ENCODE data around the gene ALDH1A1. TPM values are rescaled to one million over a fixed set of nuclear protein-coding genes. Genes with fewer than 3 reads are reported as not detected.

ALDH1A1 gene
- total RNA-seq, 1 donor from 2014 or later = 6.2 TPM

- intact Hi-C loops (cut with DNase I) = no loop called here
- no peak for DNase-seq (ENCODE audit: low spot score)
These were observed 27.0 kb downstream of the ALDH1A1 start for GRCh38 chr9:72925891-72926290.

DNA sequence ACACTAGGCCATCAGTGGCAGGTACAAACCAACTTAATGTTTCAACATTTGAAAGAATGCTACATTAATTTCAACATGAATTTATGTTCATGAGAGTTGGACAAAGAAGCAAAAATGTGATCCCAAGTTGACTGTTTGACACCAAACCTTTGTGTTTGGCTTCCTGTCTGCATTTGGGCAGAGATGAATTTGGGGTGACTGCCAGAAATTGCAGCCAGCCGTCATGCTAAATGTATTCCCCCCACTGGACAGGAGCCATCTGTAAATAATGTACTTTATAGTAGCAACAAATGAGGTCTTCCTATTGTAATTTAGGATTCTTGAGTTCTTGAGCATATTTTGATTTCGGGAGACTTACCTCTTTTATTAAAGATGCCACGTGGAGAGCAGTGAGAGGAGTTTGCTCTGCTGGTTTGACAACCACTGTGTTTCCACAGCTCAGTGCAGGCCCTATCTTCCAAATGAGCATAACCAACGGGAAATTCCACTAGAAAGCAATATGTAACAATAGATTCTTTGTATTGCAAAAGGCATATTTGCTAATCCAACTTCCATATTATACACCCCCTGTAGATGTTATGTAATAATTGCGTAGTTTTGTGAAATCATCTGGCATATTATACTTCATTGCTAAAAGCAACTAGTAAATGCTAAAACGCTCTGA is 27.6 kb downstream of the ALDH1A1 start:
- intact Hi-C loops (cut with DNase I) = no loop called here
- DNase-seq (ENCODE audit: low spot score) = no peak

DNA sequence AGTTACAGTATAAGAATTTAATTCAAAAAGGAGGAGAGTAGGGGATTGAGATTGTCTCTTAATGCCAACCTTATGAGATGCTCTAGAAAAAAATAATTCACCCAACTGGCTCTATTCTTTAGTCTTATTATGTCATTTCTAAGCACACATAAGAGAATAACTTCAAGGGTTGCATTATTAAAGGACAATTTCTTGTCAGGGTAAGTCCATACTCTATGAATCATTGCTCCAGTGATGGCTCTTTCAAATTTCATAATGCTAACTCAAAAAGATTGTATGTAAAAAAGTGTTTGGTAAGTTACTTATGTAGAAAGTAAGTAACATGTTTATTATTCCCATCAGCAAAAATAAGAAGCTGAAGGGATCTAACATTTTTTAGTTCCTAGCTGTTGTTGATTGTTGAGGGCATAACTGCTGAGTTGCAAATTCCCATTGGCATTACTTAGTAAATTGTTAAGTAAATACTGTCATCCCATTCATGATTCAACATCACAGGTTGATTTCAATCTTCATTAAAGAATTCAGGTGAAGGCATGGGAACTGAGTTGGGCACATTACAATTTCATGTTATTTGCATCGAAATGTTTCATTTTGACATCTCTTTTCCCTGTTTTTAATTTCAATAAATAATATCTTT is 28.6 kb downstream of the ALDH1A1 start:
- no peak for DNase-seq (ENCODE audit: low spot score)
- intact Hi-C loops (cut with DNase I) = no loop called here

DNA sequence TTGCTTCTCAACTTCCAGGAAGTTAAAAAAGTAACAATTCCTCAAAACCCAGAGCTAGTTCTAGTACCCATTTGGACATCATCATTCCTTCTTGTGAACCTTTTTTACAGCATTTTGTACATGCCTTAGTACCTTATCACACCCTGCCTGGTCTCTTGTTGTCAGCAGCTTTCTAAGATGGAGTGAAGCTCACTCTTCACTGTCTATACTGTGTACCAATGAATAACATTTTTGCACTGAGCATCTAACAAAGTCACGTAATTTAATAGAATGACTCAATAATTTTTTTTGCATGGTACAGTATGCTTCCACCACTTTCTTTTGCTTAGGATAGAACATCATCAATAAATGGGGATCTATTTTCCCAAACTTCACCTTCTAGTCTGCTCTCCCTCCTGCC is 29.8 kb downstream of the ALDH1A1 start:
- intact Hi-C loops (cut with DNase I) = no loop called here
- DNase-seq (ENCODE audit: low spot score) = no peak

DNA sequence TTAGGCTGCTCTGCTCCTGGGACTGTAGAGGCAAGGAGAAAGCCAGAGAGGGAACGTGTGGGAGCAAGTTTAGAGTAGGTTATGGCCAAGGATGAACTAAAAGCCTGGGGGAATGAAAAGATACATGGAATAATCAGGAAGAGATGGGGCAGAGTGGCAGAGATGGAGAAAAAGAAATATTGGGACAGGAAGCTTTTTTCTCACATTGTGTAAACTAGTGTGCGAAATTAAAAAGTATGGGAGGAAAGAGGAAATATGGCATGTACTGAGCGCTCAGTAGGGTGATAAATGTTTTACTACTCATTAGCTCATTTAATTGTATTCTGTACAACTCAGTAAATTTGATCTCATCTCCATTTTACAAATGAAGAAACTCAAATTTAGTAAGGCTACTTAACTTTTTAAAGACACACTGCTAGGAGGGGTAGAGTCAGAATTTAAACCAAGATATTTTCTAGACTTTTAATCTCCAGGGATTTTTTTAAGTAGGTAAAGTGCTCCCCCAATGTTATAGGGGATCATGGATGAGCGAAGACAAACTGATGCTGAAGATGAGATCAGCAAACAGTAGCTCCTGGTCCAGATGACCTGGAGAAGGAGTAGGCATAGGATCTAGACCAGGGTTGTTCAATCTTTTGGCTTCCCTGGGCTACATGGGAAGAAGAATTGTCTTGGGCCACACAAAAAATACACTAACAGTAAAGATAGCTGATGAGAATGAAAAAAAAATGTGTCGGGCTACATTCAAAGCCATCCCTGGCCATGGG is 30.8 kb downstream of the ALDH1A1 start:
- intact Hi-C loops (cut with DNase I) = no loop called here
- DNase-seq (ENCODE audit: low spot score) = no peak

DNA sequence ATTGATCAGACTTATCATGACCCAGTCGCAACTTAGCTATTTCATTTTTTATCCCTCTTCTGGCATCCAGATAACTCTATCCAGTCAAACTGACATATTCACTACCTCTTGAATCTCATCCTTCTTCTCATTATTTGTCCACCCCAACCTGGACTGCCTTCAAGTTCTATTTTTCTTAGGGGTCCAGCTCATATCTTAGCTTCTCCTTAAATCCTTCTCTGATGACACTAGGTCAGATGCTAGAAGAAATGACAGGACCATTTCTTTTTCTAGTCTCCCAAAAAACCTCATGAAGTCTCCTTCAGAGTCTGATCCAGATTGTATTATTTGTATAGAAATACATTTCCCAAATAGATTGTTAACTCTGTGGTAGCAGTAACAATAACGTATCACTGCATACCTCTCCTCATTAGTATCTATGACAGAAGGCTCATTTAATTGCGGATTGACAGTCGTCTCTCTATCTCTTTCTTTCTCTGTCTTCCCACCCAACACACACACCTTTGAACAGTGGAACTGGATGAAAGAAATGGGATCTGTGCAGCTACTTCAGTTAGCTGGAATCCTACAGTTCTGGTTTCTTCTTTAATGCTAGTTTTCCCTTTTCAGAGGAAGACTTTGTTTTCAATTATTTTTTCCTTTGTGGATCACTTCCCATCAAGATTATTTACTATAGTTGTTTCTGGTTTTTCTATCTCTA is 33.5 kb downstream of the ALDH1A1 start:
- intact Hi-C loops (cut with DNase I) = no loop called here

GRCh38 chr9:72917892-72918509 is 34.9 kb downstream of the ALDH1A1 start:
- intact Hi-C loops (cut with DNase I) = no loop called here
- no peak for DNase-seq (ENCODE audit: low spot score)

More for the DNA sequence above, 33.5 kb downstream of the ALDH1A1 start:
- DNase-seq (ENCODE audit: low spot score) = no peak

GRCh38 chr9:72915659-72916058 is 37.2 kb downstream of the ALDH1A1 start:
- DNase-seq (ENCODE audit: low spot score) = no peak
- intact Hi-C loops (cut with DNase I) = no loop called here

GRCh38 chr9:72914750-72915149 is 38.1 kb downstream of the ALDH1A1 start:
- no peak for DNase-seq (ENCODE audit: low spot score)
- intact Hi-C loops (cut with DNase I) = no loop called here

DNA sequence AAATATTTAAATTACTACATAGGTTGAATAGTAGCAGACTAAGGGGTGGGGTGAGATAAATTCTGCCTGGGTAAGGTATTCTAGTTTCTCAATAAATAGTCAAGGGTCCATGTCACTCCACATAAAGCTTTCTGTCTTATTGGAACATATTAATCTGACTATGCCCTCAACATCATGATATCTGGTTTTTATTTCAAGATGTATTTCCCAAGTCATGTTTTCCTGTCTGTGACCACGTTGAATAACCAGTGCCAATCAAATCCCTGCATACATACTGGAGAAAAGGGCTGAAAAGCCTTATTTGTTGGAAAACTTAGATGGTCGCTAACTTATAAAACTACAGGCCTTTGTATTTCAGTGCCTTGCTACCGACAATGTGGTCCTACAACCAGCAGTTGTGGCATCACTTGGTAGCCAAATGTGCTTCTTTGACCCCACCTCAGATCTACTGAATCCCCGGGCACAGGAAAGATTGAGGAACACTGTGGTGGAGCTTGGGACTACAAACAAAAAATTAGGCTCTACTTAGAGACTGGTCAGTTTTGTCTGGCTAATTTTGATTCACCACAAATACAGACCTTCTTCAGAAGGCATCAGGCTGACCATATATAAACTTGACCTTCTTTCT is 39.4 kb downstream of the ALDH1A1 start:
- no peak for DNase-seq (ENCODE audit: low spot score)
- intact Hi-C loops (cut with DNase I) = no loop called here

DNA sequence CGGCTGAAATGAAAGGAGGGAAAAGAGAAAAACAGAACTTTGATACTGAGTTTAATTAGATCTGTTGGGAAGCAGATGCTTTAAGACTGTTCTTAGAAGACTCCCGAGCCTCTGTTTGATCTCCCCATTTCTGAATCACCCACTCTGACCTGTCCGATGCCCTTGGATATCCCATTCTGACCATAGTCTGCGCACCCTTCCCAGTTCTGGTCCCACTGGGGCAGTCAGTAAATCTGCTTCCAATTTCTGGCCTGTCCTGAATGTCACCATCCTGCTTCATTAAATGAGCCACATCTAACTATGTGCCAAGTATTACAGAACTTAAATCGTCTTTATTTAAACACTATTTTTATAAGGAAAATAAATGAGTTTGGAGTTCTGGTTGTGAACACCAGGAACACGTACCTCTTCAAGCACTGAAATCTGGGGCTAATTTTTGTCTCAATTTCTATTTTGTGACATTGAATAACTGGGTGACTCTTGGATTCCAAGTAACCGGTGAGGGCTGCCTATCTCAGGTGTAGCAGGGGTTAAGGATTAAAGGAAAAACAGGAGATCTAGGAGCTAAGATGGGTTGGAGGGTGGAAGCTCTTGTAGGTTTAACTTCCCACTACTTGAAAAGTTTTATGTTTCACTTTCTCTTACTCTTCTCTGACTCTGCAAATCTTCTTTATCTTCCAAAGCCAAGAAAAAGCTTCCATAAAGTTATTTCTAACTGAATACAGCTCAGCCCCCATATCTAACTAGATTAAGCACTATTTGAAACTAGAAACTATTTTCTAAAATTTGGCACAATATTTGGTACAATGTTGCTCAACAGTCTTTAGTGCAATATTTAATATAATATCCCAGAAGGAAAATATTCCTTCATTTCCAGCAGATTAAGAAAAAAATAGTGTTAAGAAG is 40.1 kb downstream of the ALDH1A1 start:
- intact Hi-C loops (cut with DNase I) = no loop called here
- DNase-seq (ENCODE audit: low spot score) = no peak

DNA sequence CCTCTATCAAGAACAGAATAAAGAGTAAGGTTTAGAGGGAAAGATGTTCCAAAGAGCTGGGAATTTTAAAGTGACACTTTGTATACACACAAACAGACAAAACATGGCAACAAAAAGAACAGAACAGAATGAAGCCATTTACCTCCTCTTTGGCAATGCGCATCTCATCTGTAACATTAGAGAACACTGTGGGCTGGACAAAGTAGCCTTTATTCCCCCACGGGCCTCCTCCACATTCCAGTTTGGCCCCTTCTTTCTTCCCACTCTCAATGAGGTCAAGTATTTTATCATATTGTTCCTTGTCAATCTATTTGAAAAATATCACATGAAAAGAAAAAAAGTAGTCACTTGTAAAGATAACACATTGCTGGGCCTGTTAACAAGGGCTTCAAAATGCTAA is 41.0 kb downstream of the ALDH1A1 start:
- intact Hi-C loops (cut with DNase I) = no loop called here
- DNase-seq (ENCODE audit: low spot score) = no peak

DNA sequence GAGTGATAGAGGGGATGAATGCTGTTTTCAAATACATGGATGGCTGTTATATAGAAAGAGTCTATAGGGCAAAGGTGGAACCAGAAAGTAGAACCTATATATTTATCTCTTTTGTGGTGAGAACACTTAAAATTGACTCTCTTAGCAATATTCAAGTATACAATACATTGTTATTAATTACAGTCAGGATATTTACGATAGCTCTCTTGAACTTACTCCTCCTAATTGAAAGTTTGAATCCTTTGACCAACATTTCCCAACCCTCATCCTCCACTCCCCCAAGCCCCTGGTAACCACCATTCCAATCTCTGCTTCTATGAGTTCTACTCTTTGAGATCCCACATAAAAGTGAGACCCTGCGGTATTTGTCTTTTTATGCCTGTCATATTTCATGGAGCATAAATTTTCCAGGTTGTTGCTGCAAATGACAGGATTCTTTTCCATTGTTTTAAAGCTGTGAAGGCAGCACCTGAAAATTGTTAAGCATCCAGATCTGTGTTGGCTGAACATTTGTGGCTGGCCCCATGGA is 41.5 kb downstream of the ALDH1A1 start:
- DNase-seq (ENCODE audit: low spot score) = no peak
- intact Hi-C loops (cut with DNase I) = no loop called here

DNA sequence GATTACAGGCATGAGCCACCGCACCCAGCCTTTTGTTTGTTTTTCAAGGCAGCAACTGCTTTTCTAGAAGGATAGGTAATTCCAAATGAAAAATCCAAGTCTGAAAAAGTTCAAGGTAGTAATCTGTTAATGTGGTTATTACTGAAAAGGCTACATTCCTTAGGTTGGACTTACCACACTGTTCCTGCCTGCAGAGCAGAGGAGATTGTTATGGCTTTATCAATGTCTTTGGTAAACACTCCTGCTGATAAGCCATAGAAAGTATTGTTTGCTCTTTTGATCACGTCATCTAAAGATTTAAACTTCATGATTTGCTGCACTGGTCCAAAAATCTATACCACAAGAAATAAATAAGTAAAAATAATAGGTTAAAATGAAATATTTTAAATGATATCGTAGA is 43.4 kb downstream of the ALDH1A1 start:
- intact Hi-C loops (cut with DNase I) = no loop called here
- no peak for DNase-seq (ENCODE audit: low spot score)

GRCh38 chr9:72907421-72907820 is 45.4 kb downstream of the ALDH1A1 start:
- DNase-seq (ENCODE audit: low spot score) = no peak
- intact Hi-C loops (cut with DNase I) = no loop called here

DNA sequence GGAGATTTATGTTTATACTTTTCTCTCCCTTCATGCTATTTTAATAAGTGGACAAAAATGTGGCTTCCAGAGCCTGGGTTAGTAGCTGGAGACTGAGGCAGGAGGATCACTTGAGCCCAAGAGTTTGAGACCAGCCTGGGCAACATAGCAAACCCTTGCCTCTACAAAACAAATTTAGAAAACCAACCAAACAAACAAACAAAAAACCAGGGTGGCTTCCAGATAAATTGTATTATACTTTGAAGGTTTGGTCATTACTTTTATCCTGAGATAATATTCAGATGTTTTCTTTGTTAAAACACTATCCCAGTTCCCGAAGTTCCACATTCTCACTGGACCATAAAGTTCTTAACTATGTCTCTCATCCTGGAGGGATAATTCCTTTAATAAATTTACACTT is 46.0 kb downstream of the ALDH1A1 start:
- intact Hi-C loops (cut with DNase I) = no loop called here

DNA sequence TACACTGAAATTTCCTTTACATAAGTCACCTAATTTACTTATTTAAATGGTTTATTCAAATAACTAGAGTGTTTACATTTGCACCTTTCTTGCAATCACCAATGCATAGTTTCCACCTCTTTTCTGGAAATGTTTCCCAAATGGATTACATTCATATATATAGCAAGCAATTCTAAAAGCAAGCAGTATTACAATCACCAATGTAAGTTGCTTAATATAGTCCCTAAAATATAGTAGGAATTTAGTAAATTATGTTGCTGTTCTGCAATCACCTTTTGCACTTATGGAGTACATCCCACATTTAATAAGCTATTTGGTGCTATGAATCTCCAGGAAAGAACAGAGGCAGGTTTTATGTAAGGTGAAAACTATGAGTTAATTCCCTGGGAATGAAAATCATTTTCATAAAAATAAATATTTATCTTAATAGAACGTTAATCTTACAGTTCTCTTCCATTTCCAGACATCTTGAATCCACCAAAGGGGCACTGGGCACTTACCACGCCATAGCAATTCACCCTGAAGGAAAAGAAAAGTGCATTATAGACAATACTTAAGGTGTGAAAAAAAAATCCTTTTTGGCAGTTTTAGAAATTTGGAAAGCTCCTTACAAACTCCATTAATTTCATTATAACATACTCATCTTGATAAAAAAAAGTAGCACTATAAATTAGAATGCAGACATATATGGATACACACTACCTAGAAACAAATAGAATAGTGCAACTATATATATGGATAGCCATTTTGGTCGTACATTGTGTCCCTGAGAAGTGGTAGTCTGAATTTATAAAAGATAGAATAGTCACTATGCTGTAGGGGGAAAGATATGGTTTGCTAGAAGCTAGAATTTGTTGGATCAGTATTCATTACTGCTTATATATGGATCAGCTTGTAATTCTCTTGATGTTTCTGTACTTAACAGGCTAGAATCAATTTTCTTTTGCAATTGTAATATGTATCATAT is 47.1 kb downstream of the ALDH1A1 start:
- intact Hi-C loops (cut with DNase I) = no loop called here
- DNase-seq (ENCODE audit: low spot score) = no peak

More for the DNA sequence above, 46.0 kb downstream of the ALDH1A1 start:
- DNase-seq (ENCODE audit: low spot score) = no peak

Measured in cardiac septum (tissue), 1 donor.